Neural cell (in vitro differentiated cells): Measurements from ENCODE around the gene UNC5B.

Experiments
- EP300 ChIP-seq: fragments of 450-650 bp; conservative IDR thresholded peaks from 2 replicates; pipeline ENCODE4 v1.6.1; 2014; ENCODE audit warnings: antibody characterized with exemption, mild to moderate bottlenecking, moderate library complexity; ENCODE audit not compliant: poor library complexity, severe bottlenecking
- EZH2 ChIP-seq: fragments of 200-600, 300-800 bp; shearing (Covaris generic), sonication (generic); IDR thresholded peaks from 2 replicates; pipeline ENCODE4 v1.6.1; 2014; ENCODE audit warnings: antibody characterized with exemption, low read length, borderline replicate concordance, mild to moderate bottlenecking; ENCODE audit not compliant: insufficient read depth, poor library complexity, severe bottlenecking
- MXI1 ChIP-seq: fragments of 450-650 bp; conservative IDR thresholded peaks from 2 replicates; pipeline ENCODE4 v1.6.1; 2014; ENCODE audit warnings: antibody characterized with exemption, mild to moderate bottlenecking; ENCODE audit not compliant: poor library complexity, severe bottlenecking
- POLR2AphosphoS5 ChIP-seq: IDR thresholded peaks from 2 replicates; pipeline ENCODE4 v1.6.1; 2012
- SMC3 ChIP-seq: fragments of 450-650 bp; conservative IDR thresholded peaks from 2 replicates; pipeline ENCODE4 v1.6.1; 2014; ENCODE audit warnings: antibody characterized with exemption, mild to moderate bottlenecking, moderate library complexity; ENCODE audit not compliant: poor library complexity
- TAF1 ChIP-seq: IDR thresholded peaks from 2 replicates; pipeline ENCODE4 v1.6.1; 2012; ENCODE audit warnings: low read depth
- TF ChIP-seq, protein P1 (sequence below): fragments of 450-650 bp; IDR thresholded peaks from 2 replicates; pipeline ENCODE4 v1.5.1; 2014; ENCODE audit warnings: antibody characterized with exemption, mild to moderate bottlenecking, moderate library complexity; ENCODE audit not compliant: poor library complexity, severe bottlenecking
- TF ChIP-seq, protein P2 (sequence below): IDR thresholded peaks from 2 replicates; pipeline ENCODE4 v1.6.1; 2012; ENCODE audit warnings: borderline replicate concordance

DNA sequence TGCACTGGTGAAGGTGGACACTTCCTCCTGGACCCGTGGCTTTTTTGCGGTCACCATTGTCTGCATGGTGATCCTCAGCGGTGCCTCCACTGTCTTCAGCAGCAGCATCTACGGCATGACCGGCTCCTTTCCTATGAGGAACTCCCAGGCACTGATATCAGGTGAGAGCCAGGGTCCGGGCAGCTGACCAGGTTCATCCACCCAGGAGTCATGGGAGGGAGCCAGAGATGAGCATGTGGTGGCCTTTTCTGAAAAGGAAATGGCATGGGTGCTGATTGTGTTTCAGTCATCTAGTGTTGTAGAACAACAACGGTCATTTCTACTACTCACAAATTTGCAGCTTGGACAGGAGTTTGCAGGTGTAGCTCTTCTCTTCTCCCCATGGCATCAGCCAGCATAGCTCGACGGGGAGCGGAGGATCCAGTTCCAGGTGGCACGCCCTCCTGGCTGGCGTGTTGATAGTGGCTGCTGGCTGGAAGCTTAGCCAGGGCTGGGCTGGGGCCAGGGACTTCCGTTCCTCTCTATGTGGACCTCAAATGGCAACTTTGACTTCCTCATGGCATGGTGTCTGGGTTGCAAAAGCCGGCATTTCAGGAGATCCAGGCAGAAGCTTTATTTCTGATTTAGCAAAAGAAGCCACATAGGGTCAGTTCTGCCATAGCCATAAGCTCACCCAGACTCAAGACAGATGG, 139.4 kb downstream of the UNC5B start:
- TF ChIP-seq, protein P1, sequence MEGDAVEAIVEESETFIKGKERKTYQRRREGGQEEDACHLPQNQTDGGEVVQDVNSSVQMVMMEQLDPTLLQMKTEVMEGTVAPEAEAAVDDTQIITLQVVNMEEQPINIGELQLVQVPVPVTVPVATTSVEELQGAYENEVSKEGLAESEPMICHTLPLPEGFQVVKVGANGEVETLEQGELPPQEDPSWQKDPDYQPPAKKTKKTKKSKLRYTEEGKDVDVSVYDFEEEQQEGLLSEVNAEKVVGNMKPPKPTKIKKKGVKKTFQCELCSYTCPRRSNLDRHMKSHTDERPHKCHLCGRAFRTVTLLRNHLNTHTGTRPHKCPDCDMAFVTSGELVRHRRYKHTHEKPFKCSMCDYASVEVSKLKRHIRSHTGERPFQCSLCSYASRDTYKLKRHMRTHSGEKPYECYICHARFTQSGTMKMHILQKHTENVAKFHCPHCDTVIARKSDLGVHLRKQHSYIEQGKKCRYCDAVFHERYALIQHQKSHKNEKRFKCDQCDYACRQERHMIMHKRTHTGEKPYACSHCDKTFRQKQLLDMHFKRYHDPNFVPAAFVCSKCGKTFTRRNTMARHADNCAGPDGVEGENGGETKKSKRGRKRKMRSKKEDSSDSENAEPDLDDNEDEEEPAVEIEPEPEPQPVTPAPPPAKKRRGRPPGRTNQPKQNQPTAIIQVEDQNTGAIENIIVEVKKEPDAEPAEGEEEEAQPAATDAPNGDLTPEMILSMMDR: no peak
- TF ChIP-seq EP300 (no peak), TAF1 (no peak), POLR2AphosphoS5 (no peak), EZH2 (no peak), SMC3 (no peak), MXI1 (no peak)
- TF ChIP-seq, protein P2, sequence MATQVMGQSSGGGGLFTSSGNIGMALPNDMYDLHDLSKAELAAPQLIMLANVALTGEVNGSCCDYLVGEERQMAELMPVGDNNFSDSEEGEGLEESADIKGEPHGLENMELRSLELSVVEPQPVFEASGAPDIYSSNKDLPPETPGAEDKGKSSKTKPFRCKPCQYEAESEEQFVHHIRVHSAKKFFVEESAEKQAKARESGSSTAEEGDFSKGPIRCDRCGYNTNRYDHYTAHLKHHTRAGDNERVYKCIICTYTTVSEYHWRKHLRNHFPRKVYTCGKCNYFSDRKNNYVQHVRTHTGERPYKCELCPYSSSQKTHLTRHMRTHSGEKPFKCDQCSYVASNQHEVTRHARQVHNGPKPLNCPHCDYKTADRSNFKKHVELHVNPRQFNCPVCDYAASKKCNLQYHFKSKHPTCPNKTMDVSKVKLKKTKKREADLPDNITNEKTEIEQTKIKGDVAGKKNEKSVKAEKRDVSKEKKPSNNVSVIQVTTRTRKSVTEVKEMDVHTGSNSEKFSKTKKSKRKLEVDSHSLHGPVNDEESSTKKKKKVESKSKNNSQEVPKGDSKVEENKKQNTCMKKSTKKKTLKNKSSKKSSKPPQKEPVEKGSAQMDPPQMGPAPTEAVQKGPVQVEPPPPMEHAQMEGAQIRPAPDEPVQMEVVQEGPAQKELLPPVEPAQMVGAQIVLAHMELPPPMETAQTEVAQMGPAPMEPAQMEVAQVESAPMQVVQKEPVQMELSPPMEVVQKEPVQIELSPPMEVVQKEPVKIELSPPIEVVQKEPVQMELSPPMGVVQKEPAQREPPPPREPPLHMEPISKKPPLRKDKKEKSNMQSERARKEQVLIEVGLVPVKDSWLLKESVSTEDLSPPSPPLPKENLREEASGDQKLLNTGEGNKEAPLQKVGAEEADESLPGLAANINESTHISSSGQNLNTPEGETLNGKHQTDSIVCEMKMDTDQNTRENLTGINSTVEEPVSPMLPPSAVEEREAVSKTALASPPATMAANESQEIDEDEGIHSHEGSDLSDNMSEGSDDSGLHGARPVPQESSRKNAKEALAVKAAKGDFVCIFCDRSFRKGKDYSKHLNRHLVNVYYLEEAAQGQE: no peak
